ENCODE measurements around the gene MYO16. TPM values are rescaled to one million over a fixed set of nuclear protein-coding genes. Genes with fewer than 3 reads are reported as not detected.

MYO16 gene
- total RNA-seq, 1 donor = not detected

GRCh38 chr13:109146393-109146792 lies 517.0 kb downstream of the MYO16 start:
- no peak overlapping the region for H3K4me3 ChIP-seq (ENCODE audit: insufficient read depth, low read length)
- TF ChIP-seq CTCF (IDR thresholded peaks at IDR 0.05; ENCODE audit: extremely low read depth, low read depth, low read length) = no peak
- H3K4me1 ChIP-seq (ENCODE audit: insufficient read depth, low read length) = peaks cover 4% of the 10 kb centered on the region
- H3K36me3 ChIP-seq (ENCODE audit: insufficient read depth, low read length) = no peaks in the 10 kb centered on the region
- H2AFZ ChIP-seq (ENCODE audit: low read length) = no peak overlapping the region
- no peak overlapping the region for H3K27ac ChIP-seq (ENCODE audit: low read depth, low read length)
- H3K9me3 ChIP-seq (ENCODE audit: low read depth, low read length) = no peaks in the 10 kb centered on the region
- H3K27me3 ChIP-seq (ENCODE audit: insufficient read depth, low read length) = peaks cover 19% of the 10 kb centered on the region
- H4K20me1 ChIP-seq (ENCODE audit: insufficient read depth, low read length) = no peaks in the 10 kb centered on the region
- DNase-seq (ENCODE audit: insufficient read length, low spot score, missing footprints) = no peak
- H3K79me2 ChIP-seq (ENCODE audit: insufficient read depth, low read length) = no peaks in the 10 kb centered on the region
- H3K4me2 ChIP-seq (ENCODE audit: insufficient read depth, low read length) = no peak overlapping the region

GRCh38 chr13:109146912-109147647 lies 517.7 kb downstream of the MYO16 start:
- no peak overlapping the region for H3K27ac ChIP-seq (ENCODE audit: low read depth, low read length)
- no peaks in the 10 kb centered on the region for H3K79me2 ChIP-seq (ENCODE audit: insufficient read depth, low read length)
- no peak overlapping the region for H3K4me3 ChIP-seq (ENCODE audit: insufficient read depth, low read length)
- no peaks in the 10 kb centered on the region for H3K9me3 ChIP-seq (ENCODE audit: low read depth, low read length)
- H3K4me1 ChIP-seq (ENCODE audit: insufficient read depth, low read length) = peaks cover 4% of the 10 kb centered on the region
- H3K4me2 ChIP-seq (ENCODE audit: insufficient read depth, low read length) = no peak overlapping the region
- no peak overlapping the region for H2AFZ ChIP-seq (ENCODE audit: low read length)
- DNase-seq (ENCODE audit: insufficient read length, low spot score, missing footprints) = no peak
- H3K36me3 ChIP-seq (ENCODE audit: insufficient read depth, low read length) = no peaks in the 10 kb centered on the region
- no peaks in the 10 kb centered on the region for H4K20me1 ChIP-seq (ENCODE audit: insufficient read depth, low read length)
- H3K27me3 ChIP-seq (ENCODE audit: insufficient read depth, low read length) = peaks cover 12% of the 10 kb centered on the region
- TF ChIP-seq CTCF (IDR thresholded peaks at IDR 0.05; ENCODE audit: extremely low read depth, low read depth, low read length) = no peak

- no peak overlapping the region for H3K4me3 ChIP-seq (ENCODE audit: insufficient read depth, low read length)
- no peaks in the 10 kb centered on the region for H4K20me1 ChIP-seq (ENCODE audit: insufficient read depth, low read length)
- H3K4me1 ChIP-seq (ENCODE audit: insufficient read depth, low read length) = peaks cover 4% of the 10 kb centered on the region
- H3K27me3 ChIP-seq (ENCODE audit: insufficient read depth, low read length) = peaks cover 2% of the 10 kb centered on the region
- TF ChIP-seq CTCF (IDR thresholded peaks at IDR 0.05; ENCODE audit: extremely low read depth, low read depth, low read length) = no peak
- no peak for DNase-seq (ENCODE audit: insufficient read length, low spot score, missing footprints)
- no peaks in the 10 kb centered on the region for H3K36me3 ChIP-seq (ENCODE audit: insufficient read depth, low read length)
- no peak overlapping the region for H3K27ac ChIP-seq (ENCODE audit: low read depth, low read length)
- H3K9me3 ChIP-seq (ENCODE audit: low read depth, low read length) = no peaks in the 10 kb centered on the region
- H3K4me2 ChIP-seq (ENCODE audit: insufficient read depth, low read length) = no peak overlapping the region
- H2AFZ ChIP-seq (ENCODE audit: low read length) = no peak overlapping the region
- H3K79me2 ChIP-seq (ENCODE audit: insufficient read depth, low read length) = no peaks in the 10 kb centered on the region
Observed at GRCh38 chr13:109148243-109148642, 518.8 kb downstream of the MYO16 start.

GRCh38 chr13:109150696-109151095 lies 521.3 kb downstream of the MYO16 start:
- no peak for DNase-seq (ENCODE audit: insufficient read length, low spot score, missing footprints)
- Histone ChIP-seq H3K27ac (ENCODE audit: low read depth, low read length) (no peak overlapping the region), H3K4me3 (ENCODE audit: insufficient read depth, low read length) (no peak overlapping the region), H3K9me3 (ENCODE audit: low read depth, low read length) (no peaks in the 10 kb centered on the region), H3K4me2 (ENCODE audit: insufficient read depth, low read length) (no peak overlapping the region), H4K20me1 (ENCODE audit: insufficient read depth, low read length) (no peaks in the 10 kb centered on the region), H3K79me2 (ENCODE audit: insufficient read depth, low read length) (no peaks in the 10 kb centered on the region), H3K4me1 (ENCODE audit: insufficient read depth, low read length) (peaks cover 20% of the 10 kb centered on the region), H3K36me3 (ENCODE audit: insufficient read depth, low read length) (no peaks in the 10 kb centered on the region), H3K27me3 (ENCODE audit: insufficient read depth, low read length) (no peaks in the 10 kb centered on the region), H2AFZ (ENCODE audit: low read length) (no peak overlapping the region)
- no peak for TF ChIP-seq CTCF (IDR thresholded peaks at IDR 0.05; ENCODE audit: extremely low read depth, low read depth, low read length)

Measured in osteoblast (primary cell).